Liver (tissue), 9 donors: ENCODE results near the gene PIK3R3. TPM values are rescaled to one million over a fixed set of nuclear protein-coding genes. Genes with fewer than 3 reads are reported as not detected.

ENCODE experiments used
- DNase-seq: peaks from one replicate; pipeline ENCODE4 v3.0.0-alpha.2; 2017; ENCODE audit warnings: low spot score
- H3K27ac ChIP-seq, 2 donors: one replicate each; pipeline ENCODE4 v1.7.0; 2013; ENCODE audit warnings: inconsistent platforms in 2 of 2, low read length in 2 of 2, control low read depth in 1 of 2, low read depth in 1 of 2, mild to moderate bottlenecking in 1 of 2
- H3K27me3 ChIP-seq, 4 donors: one replicate each; pipeline versions ENCODE4 v1.6.1 to v1.7.0; 2013; ENCODE audit warnings: low read length in 3 of 4, inconsistent platforms in 1 of 4, mild to moderate bottlenecking in 1 of 4, moderate library complexity in 1 of 4; ENCODE audit not compliant: control insufficient read depth in 4 of 4, insufficient read depth in 4 of 4
- H3K36me3 ChIP-seq, 4 donors: one replicate each; pipeline versions ENCODE4 v1.6.1 to v1.7.0; 2013; ENCODE audit warnings: low read length in 3 of 4, mild to moderate bottlenecking in 3 of 4, low read depth in 1 of 4, moderate library complexity in 1 of 4; ENCODE audit not compliant: control insufficient read depth in 4 of 4, insufficient read depth in 3 of 4
- H3K4me1 ChIP-seq, 4 donors: one replicate each; pipeline versions ENCODE4 v1.6.1 to v1.7.0; 2013; ENCODE audit warnings: low read length in 3 of 4, mild to moderate bottlenecking in 3 of 4, moderate library complexity in 1 of 4; ENCODE audit not compliant: control insufficient read depth in 4 of 4, insufficient read depth in 4 of 4
- H3K4me3 ChIP-seq, 3 donors: one replicate each; pipeline versions ENCODE4 v1.6.1 to v1.7.0; 2013; ENCODE audit warnings: low read length in 3 of 3, control low read depth in 1 of 3, low read depth in 1 of 3, mild to moderate bottlenecking in 1 of 3
- H3K9ac ChIP-seq, 2 donors: one replicate each; pipeline ENCODE4 v1.7.0; 2013; ENCODE audit warnings: low read length in 2 of 2, mild to moderate bottlenecking in 2 of 2, moderate library complexity in 2 of 2, control low read depth in 1 of 2, low read depth in 1 of 2
- H3K9me3 ChIP-seq, 4 donors: one replicate each; pipeline versions ENCODE4 v1.6.1 to v1.7.0; 2013; ENCODE audit warnings: low read length in 3 of 4; ENCODE audit not compliant: control insufficient read depth in 4 of 4
- EGR1 ChIP-seq, 2 donors: IDR thresholded peaks; 2 replicates each; pipeline ENCODE4 v1.6.1; 2016 to 2018; ENCODE audit warnings: antibody characterized with exemption in 2 of 2, low read depth in 2 of 2
- FOXA1 ChIP-seq: IDR thresholded peaks from 2 replicates; pipeline ENCODE4 v1.6.1; 2016; ENCODE audit warnings: antibody characterized with exemption
- FOXA2 ChIP-seq: IDR thresholded peaks from 2 replicates; pipeline ENCODE4 v1.6.1; 2016; ENCODE audit warnings: antibody characterized with exemption
- GABPA ChIP-seq, 2 donors: IDR thresholded peaks in 1 of 2; conservative IDR thresholded peaks in 1 of 2; 2 replicates each; pipeline ENCODE4 v1.6.1; 2016; ENCODE audit warnings: antibody characterized with exemption in 2 of 2, mild to moderate bottlenecking in 1 of 2, moderate library complexity in 1 of 2
- HNF4A ChIP-seq, 2 donors: conservative IDR thresholded peaks; 2 replicates each; pipeline ENCODE4 v1.6.1; 2016; ENCODE audit warnings: antibody characterized with exemption in 2 of 2, mild to moderate bottlenecking in 2 of 2
- HNF4G ChIP-seq: IDR thresholded peaks from 2 replicates; pipeline ENCODE4 v1.6.1; 2016; ENCODE audit warnings: antibody characterized with exemption
- JUND ChIP-seq, 2 donors: IDR thresholded peaks; 2 replicates each; pipeline ENCODE4 v1.6.1; 2016; ENCODE audit warnings: antibody characterized with exemption in 2 of 2
- NR2F2 ChIP-seq: IDR thresholded peaks from 2 replicates; pipeline ENCODE4 v1.6.1; 2016; ENCODE audit warnings: antibody characterized with exemption
- RAD21 ChIP-seq, 2 donors: IDR thresholded peaks; 2 replicates each; pipeline ENCODE4 v1.6.1; 2016; ENCODE audit warnings: antibody characterized with exemption in 2 of 2, mild to moderate bottlenecking in 2 of 2
- RXRA ChIP-seq, 2 donors: IDR thresholded peaks; 2 replicates each; pipeline ENCODE4 v1.6.1; 2017 to 2018; ENCODE audit warnings: antibody characterized with exemption in 2 of 2, mild to moderate bottlenecking in 1 of 2
- SP1 ChIP-seq: IDR thresholded peaks from 2 replicates; pipeline ENCODE4 v1.6.1; 2018; ENCODE audit warnings: antibody characterized with exemption, mild to moderate bottlenecking
- TAF1 ChIP-seq: conservative IDR thresholded peaks from 2 replicates; pipeline ENCODE4 v1.6.1; 2016; ENCODE audit warnings: antibody characterized with exemption, mild to moderate bottlenecking
- YY1 ChIP-seq: IDR thresholded peaks from 2 replicates; pipeline ENCODE4 v1.6.1; 2016; ENCODE audit warnings: antibody characterized with exemption, mild to moderate bottlenecking
- WGBS: extraction: QIAGEN DNeasy Blood & Tissue Kit; methylation state at CpG from one replicate; pipeline ENCODE4 v1.1.7; 2013; 5-methylcytosine and 5-hydroxymethylcytosine counted together
- polyA plus RNA-seq, 2 donors: library from polyadenylated mRNA; stranded (reverse) in 1 of 2; unstranded in 1 of 2; fragments of 200-250 nt in 1 of 2; fragments of >200 nt in 1 of 2; fragmentation: Nextera tagmentation in 1 of 2; extraction: Ambion mirVana in 1 of 2; gene quantifications; one replicate each; pipeline versions ENCODE4 v1.2.1 to v1.2.3, GENCODE V29; 2013 to 2015
- total RNA-seq, 2 donors: library from RNA; depleted of rRNA; stranded (reverse); fragments of >200 nt; gene quantifications; one replicate each; pipeline ENCODE4 v1.2.3, GENCODE V29; 2014
- TF ChIP-seq, protein P1 (sequence below): IDR thresholded peaks from 2 replicates; pipeline ENCODE4 v1.6.1; 2016; ENCODE audit warnings: antibody characterized with exemption
- TF ChIP-seq, protein P2 (sequence below): IDR thresholded peaks from 2 replicates; pipeline ENCODE4 v1.6.1; 2016; ENCODE audit warnings: antibody characterized with exemption
- TF ChIP-seq, protein P3 (sequence below): fragments of 150-350 bp; IDR thresholded peaks from 2 replicates; pipeline ENCODE4 v1.5.1; 2017; ENCODE audit warnings: improper control_type of control experiment, low read depth, low read length; ENCODE audit not compliant: missing input control
- TF ChIP-seq, protein P4 (sequence below): IDR thresholded peaks from 2 replicates; pipeline ENCODE4 v1.6.1; 2016; ENCODE audit warnings: antibody characterized with exemption, mild to moderate bottlenecking
- TF ChIP-seq, protein P5 (sequence below): IDR thresholded peaks from 2 replicates; pipeline ENCODE4 v1.6.1; 2016; ENCODE audit warnings: antibody characterized with exemption
- donor health status: healthy.
- donor health status: healthy.
- donor health status: healthy.
- donor health status: healthy.
- donor health status: healthy.

PIK3R3 gene
- total and polyA plus RNA-seq, 4 donors, result 1.5 to 4.6 (median 2.7) TPM

DNA sequence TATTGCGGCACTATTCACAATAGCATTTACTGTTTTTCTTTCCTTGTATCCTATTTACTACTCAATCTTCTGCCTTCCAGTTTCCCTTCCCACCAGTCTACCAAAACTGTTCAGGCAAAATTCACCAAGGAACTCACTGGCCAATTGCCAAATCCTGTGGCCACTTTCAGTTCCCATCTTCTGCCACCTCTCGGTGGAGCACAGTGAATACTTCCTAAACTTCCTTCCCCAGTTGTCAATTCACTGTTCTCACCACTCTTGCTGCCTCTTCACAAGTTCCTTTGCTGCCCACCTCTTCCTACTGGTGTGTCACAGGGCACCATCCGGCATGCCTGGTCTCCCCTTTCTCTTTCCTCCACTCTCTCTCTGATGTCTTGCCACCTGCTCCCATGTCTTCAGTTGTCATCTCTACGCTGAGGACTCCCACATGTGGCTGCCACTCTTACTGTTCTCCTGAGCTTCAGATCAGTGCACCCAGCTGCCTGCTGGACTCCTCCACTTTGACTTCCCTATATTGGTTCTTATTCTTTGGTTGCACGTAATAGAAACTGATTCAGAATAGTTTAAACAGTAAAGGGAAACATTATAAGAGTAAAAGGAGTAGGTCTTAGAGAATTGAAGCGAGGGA, 114.4 kb downstream of the PIK3R3 start:
- no peak for DNase-seq
- Histone ChIP-seq H3K9me3 (no peaks in the 10 kb centered on the region), H3K4me1 (peaks cover 0 to 3% (median 0%) of the 10 kb centered on the region in 4 donors), H3K27me3 (no peaks in the 10 kb centered on the region), H3K36me3 (peaks cover 0 to 11% (median 0%) of the 10 kb centered on the region in 4 donors), H3K4me3 (no peak overlapping the region), H3K9ac (no peak overlapping the region), H3K27ac (no peak overlapping the region)
- no peak for TF ChIP-seq EGR1 (IDR thresholded peaks at IDR 0.05; ENCODE audit: low read depth in 2 of 2)
- TF ChIP-seq, protein P1, sequence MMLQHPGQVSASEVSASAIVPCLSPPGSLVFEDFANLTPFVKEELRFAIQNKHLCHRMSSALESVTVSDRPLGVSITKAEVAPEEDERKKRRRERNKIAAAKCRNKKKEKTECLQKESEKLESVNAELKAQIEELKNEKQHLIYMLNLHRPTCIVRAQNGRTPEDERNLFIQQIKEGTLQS, result no peak
- no peak for TF ChIP-seq NR2F2
- no peak for TF ChIP-seq YY1
- no peak for TF ChIP-seq SP1
- 91% methylated on average over 6 of the region's 6 CpGs for WGBS

DNA sequence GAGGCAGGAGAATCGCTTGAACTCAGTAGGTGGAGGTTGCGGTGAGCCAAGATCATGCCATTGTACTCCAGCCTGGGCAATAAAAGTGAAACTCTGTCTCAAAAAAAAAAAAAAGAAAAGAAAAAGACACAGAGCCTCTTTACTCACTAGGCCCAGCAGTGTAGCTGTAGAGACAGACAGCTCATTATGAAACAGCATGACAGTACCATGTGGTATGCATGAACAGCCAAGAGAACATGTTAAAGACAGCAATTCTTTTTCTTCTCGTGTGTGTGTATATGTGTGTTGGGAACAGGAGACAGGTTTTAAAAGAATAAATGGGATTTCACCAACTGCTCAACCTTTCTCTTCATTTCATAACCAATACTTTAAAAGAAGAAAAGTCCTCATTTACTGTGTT, 118.8 kb downstream of the PIK3R3 start:
- H3K9me3 ChIP-seq, result no peaks in the 10 kb centered on the region
- no peak overlapping the region for H3K9ac ChIP-seq
- H3K27ac ChIP-seq, result no peak overlapping the region
- H3K4me1 ChIP-seq, result no peaks in the 10 kb centered on the region
- TF ChIP-seq, protein P2, sequence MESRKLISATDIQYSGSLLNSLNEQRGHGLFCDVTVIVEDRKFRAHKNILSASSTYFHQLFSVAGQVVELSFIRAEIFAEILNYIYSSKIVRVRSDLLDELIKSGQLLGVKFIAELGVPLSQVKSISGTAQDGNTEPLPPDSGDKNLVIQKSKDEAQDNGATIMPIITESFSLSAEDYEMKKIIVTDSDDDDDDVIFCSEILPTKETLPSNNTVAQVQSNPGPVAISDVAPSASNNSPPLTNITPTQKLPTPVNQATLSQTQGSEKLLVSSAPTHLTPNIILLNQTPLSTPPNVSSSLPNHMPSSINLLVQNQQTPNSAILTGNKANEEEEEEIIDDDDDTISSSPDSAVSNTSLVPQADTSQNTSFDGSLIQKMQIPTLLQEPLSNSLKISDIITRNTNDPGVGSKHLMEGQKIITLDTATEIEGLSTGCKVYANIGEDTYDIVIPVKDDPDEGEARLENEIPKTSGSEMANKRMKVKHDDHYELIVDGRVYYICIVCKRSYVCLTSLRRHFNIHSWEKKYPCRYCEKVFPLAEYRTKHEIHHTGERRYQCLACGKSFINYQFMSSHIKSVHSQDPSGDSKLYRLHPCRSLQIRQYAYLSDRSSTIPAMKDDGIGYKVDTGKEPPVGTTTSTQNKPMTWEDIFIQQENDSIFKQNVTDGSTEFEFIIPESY, result no peak
- TF ChIP-seq, protein P1, result no peak
- TF ChIP-seq, protein P3, sequence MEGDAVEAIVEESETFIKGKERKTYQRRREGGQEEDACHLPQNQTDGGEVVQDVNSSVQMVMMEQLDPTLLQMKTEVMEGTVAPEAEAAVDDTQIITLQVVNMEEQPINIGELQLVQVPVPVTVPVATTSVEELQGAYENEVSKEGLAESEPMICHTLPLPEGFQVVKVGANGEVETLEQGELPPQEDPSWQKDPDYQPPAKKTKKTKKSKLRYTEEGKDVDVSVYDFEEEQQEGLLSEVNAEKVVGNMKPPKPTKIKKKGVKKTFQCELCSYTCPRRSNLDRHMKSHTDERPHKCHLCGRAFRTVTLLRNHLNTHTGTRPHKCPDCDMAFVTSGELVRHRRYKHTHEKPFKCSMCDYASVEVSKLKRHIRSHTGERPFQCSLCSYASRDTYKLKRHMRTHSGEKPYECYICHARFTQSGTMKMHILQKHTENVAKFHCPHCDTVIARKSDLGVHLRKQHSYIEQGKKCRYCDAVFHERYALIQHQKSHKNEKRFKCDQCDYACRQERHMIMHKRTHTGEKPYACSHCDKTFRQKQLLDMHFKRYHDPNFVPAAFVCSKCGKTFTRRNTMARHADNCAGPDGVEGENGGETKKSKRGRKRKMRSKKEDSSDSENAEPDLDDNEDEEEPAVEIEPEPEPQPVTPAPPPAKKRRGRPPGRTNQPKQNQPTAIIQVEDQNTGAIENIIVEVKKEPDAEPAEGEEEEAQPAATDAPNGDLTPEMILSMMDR, result no peak
- no peak for TF ChIP-seq SP1
- TF ChIP-seq HNF4G, result no peak
- TF ChIP-seq TAF1, result no peak
- TF ChIP-seq GABPA (IDR thresholded peaks at IDR 0.05 in 1 of 2, conservative IDR thresholded peaks at IDR 0.05 in 1 of 2), result no peak
- no peak for TF ChIP-seq JUND (IDR thresholded peaks at IDR 0.05)
- no peak for TF ChIP-seq HNF4A (conservative IDR thresholded peaks at IDR 0.05)
- TF ChIP-seq NR2F2, result no peak
- TF ChIP-seq EGR1 (IDR thresholded peaks at IDR 0.05; ENCODE audit: low read depth in 2 of 2), result no peak
- TF ChIP-seq YY1, result no peak
- TF ChIP-seq, protein P4, sequence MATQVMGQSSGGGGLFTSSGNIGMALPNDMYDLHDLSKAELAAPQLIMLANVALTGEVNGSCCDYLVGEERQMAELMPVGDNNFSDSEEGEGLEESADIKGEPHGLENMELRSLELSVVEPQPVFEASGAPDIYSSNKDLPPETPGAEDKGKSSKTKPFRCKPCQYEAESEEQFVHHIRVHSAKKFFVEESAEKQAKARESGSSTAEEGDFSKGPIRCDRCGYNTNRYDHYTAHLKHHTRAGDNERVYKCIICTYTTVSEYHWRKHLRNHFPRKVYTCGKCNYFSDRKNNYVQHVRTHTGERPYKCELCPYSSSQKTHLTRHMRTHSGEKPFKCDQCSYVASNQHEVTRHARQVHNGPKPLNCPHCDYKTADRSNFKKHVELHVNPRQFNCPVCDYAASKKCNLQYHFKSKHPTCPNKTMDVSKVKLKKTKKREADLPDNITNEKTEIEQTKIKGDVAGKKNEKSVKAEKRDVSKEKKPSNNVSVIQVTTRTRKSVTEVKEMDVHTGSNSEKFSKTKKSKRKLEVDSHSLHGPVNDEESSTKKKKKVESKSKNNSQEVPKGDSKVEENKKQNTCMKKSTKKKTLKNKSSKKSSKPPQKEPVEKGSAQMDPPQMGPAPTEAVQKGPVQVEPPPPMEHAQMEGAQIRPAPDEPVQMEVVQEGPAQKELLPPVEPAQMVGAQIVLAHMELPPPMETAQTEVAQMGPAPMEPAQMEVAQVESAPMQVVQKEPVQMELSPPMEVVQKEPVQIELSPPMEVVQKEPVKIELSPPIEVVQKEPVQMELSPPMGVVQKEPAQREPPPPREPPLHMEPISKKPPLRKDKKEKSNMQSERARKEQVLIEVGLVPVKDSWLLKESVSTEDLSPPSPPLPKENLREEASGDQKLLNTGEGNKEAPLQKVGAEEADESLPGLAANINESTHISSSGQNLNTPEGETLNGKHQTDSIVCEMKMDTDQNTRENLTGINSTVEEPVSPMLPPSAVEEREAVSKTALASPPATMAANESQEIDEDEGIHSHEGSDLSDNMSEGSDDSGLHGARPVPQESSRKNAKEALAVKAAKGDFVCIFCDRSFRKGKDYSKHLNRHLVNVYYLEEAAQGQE, result no peak
- no peak for TF ChIP-seq RXRA (IDR thresholded peaks at IDR 0.05)
- no peak for TF ChIP-seq FOXA1
- TF ChIP-seq, protein P5, sequence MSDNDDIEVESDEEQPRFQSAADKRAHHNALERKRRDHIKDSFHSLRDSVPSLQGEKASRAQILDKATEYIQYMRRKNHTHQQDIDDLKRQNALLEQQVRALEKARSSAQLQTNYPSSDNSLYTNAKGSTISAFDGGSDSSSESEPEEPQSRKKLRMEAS, result no peak
- no peak for TF ChIP-seq FOXA2
- no peak for TF ChIP-seq RAD21 (IDR thresholded peaks at IDR 0.05)
- no peak overlapping the region for H3K4me3 ChIP-seq
- DNase-seq, result no peak
- no peaks in the 10 kb centered on the region for H3K27me3 ChIP-seq
- WGBS, result 100% methylated on average over 3 of the region's 3 CpGs
- H3K36me3 ChIP-seq, result peaks cover 0 to 27% (median 18%) of the 10 kb centered on the region in 4 donors
